SK-N-SH (cell line): Measurements from ENCODE around the gene SHROOM1.

Source experiments
- CHD2 ChIP-seq: fragments of 150-350 bp; IDR thresholded peaks from 2 replicates; pipeline ENCODE4 v1.6.1; 2018; ENCODE audit warnings: low read length; ENCODE audit not compliant: partially characterized antibody
- CTCF ChIP-seq: fragments of 200-600 bp; sonication (generic); IDR thresholded peaks from 2 replicates; pipeline ENCODE4 v1.6.1; 2017; ENCODE audit warnings: antibody characterized with exemption, mild to moderate bottlenecking, moderate library complexity
- EZH2phosphoT487 ChIP-seq: fragments of 200-600 bp; sonication (generic); IDR thresholded peaks from 2 replicates; pipeline ENCODE4 v1.6.1; 2017; ENCODE audit warnings: low read depth, mixed run types, mild to moderate bottlenecking, antibody characterized with exemption, moderate library complexity, borderline replicate concordance
- FOXJ3 ChIP-seq: sonication (generic); formaldehyde crosslinking; IDR thresholded peaks from 2 replicates; pipeline ENCODE4 v1.5.1; 2020; ENCODE audit warnings: mild to moderate bottlenecking, missing genetic modification reagents
- GABPA ChIP-seq: IDR thresholded peaks from 2 replicates; pipeline ENCODE4 v1.4.0; 2012; ENCODE audit warnings: low read depth, mild to moderate bottlenecking
- JUND ChIP-seq: IDR thresholded peaks from 2 replicates; pipeline ENCODE4 v1.4.0; 2012
- MAX ChIP-seq: IDR thresholded peaks from 2 replicates; pipeline ENCODE4 v1.4.0; 2012; ENCODE audit warnings: low read depth
- POLR2AphosphoS5 ChIP-seq: IDR thresholded peaks from 2 replicates; pipeline ENCODE4 v1.6.1; 2012; ENCODE audit warnings: low read depth, low read length
- RAD21 ChIP-seq: IDR thresholded peaks from 2 replicates; pipeline ENCODE4 v1.6.1; 2012; ENCODE audit warnings: mild to moderate bottlenecking, low read length
- SIN3A ChIP-seq: IDR thresholded peaks from 2 replicates; pipeline ENCODE4 v1.6.1; 2012; ENCODE audit warnings: low read depth, mild to moderate bottlenecking, low read length, moderate library complexity, borderline replicate concordance
- SMC3 ChIP-seq: IDR thresholded peaks from 2 replicates; pipeline ENCODE4 v1.6.1; 2012; ENCODE audit warnings: low read depth, low read length, improper control_type of control experiment
- TF ChIP-seq, protein P1 (sequence below): fragments of 150-350 bp; IDR thresholded peaks from 2 replicates; pipeline ENCODE4 v1.6.1; 2016; ENCODE audit warnings: mild to moderate bottlenecking, low read depth, low read length

GRCh38 chr5:132776938-132777208 lies 53.6 kb downstream of the SHROOM1 start:
- TF ChIP-seq, protein P1, sequence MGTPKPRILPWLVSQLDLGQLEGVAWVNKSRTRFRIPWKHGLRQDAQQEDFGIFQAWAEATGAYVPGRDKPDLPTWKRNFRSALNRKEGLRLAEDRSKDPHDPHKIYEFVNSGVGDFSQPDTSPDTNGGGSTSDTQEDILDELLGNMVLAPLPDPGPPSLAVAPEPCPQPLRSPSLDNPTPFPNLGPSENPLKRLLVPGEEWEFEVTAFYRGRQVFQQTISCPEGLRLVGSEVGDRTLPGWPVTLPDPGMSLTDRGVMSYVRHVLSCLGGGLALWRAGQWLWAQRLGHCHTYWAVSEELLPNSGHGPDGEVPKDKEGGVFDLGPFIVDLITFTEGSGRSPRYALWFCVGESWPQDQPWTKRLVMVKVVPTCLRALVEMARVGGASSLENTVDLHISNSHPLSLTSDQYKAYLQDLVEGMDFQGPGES: no peak
- TF ChIP-seq RAD21 (no peak), FOXJ3 (CRISPR knock-in tag) (no peak), CTCF (no peak), SMC3 (no peak), SIN3A (no peak), CHD2 (no peak), POLR2AphosphoS5 (no peak), JUND (no peak), MAX (no peak), EZH2phosphoT487 (no peak), GABPA (no peak)
